AG04449 (cell line): ENCODE data around the gene RPL38.

Experiments
- CTCF ChIA-PET: fragments of 350-600 bp; formaldehyde crosslinking; extraction: SDS; loops from one replicate; lab custom pipeline; 2021; ENCODE audit warnings: antibody characterized with exemption; lab: Yijun Ruan, JAX
- POLR2A ChIA-PET: fragments of 400-600, 350-600 bp; formaldehyde crosslinking; extraction: SDS; loops from one replicate; lab custom pipeline; 2020; ENCODE audit warnings: antibody characterized with exemption, inconsistent platforms; lab: Yijun Ruan, JAX
- DNase-seq: peaks from one replicate; pipeline ENCODE4 v3.0.0-alpha.2; 2010; ENCODE audit warnings: low read depth, low spot score
- H3K4me3 ChIP-seq: 2 replicates; pipeline ENCODE4 v1.5.1; 2011; ENCODE audit warnings: low read depth, mild to moderate bottlenecking, control low read depth, low read length
- CTCF ChIP-seq: IDR thresholded peaks from one replicate; pipeline ENCODE4 v1.5.1; 2011; ENCODE audit warnings: mild to moderate bottlenecking, moderate library complexity, low read length, control low read depth, inconsistent platforms; ENCODE audit not compliant: insufficient read depth; ENCODE audit errors: missing control alignments

Gene RPL38

GRCh38 chr17:74180336-74180735, 23.1 kb upstream of the RPL38 start:
- TF ChIP-seq CTCF: no peak
- CTCF ChIA-PET: interaction anchor here (1.5 to 5.1 kb wide), 3 partner anchors 20 to 751 kb away, joined by 6 to 53 read pairs (median 8); no protein-coding TSS in a partner anchor
- POLR2A ChIA-PET: no interaction called here
- no peak overlapping the region for H3K4me3 ChIP-seq
- DNase-seq: no peak

- H3K4me3 ChIP-seq: no peak overlapping the region
- POLR2A ChIA-PET: no interaction called here
- DNase-seq: no peak
- TF ChIP-seq CTCF: no peak
- CTCF ChIA-PET: interaction anchor here (0.7 to 1.9 kb wide), 3 partner anchors 16 to 752 kb away, joined by 3 to 8 read pairs (median 4); no protein-coding TSS in a partner anchor
Observed at GRCh38 chr17:74181341-74181740, 22.1 kb upstream of the RPL38 start.

- H3K4me3 ChIP-seq: no peak overlapping the region
- no peak for TF ChIP-seq CTCF
- ChIA-PET CTCF (interaction anchor here (0.7 to 1.9 kb wide), 6 partner anchors 18 to 753 kb away, joined by 3 to 8 read pairs (median 4); partner anchors contain the start of gene RPL38), POLR2A (no interaction called here)
- no peak for DNase-seq
Observed at GRCh38 chr17:74182041-74182723, 21.3 kb upstream of the RPL38 start.

- ChIA-PET POLR2A (no interaction called here), CTCF (interaction anchor here (1.2 to 1.7 kb wide), 2 partner anchors 20 to 752 kb away, joined by 3 to 4 read pairs; partner anchors contain the start of gene RPL38)
- no peak for DNase-seq
- H3K4me3 ChIP-seq: no peak overlapping the region
- TF ChIP-seq CTCF: no peak
Observed at GRCh38 chr17:74183411-74183810, 20.1 kb upstream of the RPL38 start.

- CTCF ChIA-PET: interaction anchor here (0.7 to 11.4 kb wide), 2 partner anchors 17 to 272 kb away, joined by 3 to 138 read pairs; partner anchors contain the start of gene RPL38
- no peak overlapping the region for H3K4me3 ChIP-seq
- TF ChIP-seq CTCF: no peak
- POLR2A ChIA-PET: no interaction called here
- no peak for DNase-seq
Observed at GRCh38 chr17:74185571-74186185, 17.8 kb upstream of the RPL38 start.

- no peak for TF ChIP-seq CTCF
- no peak for DNase-seq
- ChIA-PET POLR2A (no interaction called here), CTCF (interaction anchor here (2.1 to 11.4 kb wide), 2 partner anchors 16 to 757 kb away, joined by 6 to 138 read pairs; partner anchors contain the start of gene RPL38)
- H3K4me3 ChIP-seq: no peak overlapping the region
Observed at GRCh38 chr17:74186498-74186897, 17.0 kb upstream of the RPL38 start.
